Testis (tissue), 3 donors: Measurements from ENCODE around the gene MS4A6A. TPM values are rescaled to one million over a fixed set of nuclear protein-coding genes. Genes with fewer than 3 reads are reported as not detected.

ENCODE experiments used
- DNase-seq: peaks from one replicate; pipeline ENCODE4 v3.0.0-alpha.2; 2019
- H3K27ac ChIP-seq, 2 donors: fragments of 200-600 bp; sonication (generic); one replicate each; pipeline ENCODE4 v1.5.1; 2019
- H3K27me3 ChIP-seq: fragments of 200-600 bp; sonication (generic); one replicate; pipeline ENCODE4 v1.5.1; 2019
- H3K36me3 ChIP-seq: fragments of 200-600 bp; sonication (generic); one replicate; pipeline ENCODE4 v1.5.1; 2017; ENCODE audit warnings: low read depth; ENCODE audit errors: missing control alignments
- H3K4me1 ChIP-seq: fragments of 200-600 bp; sonication (generic); one replicate; pipeline ENCODE4 v1.5.1; 2019
- H3K4me3 ChIP-seq, 2 donors: fragments of 200-600 bp; sonication (generic); one replicate each; pipeline ENCODE4 v1.5.1; 2017 to 2019
- H3K9me3 ChIP-seq: fragments of 200-600 bp; sonication (generic); one replicate; pipeline ENCODE4 v1.5.1; 2017
- CTCF ChIP-seq, 3 experiments: fragments of 450-650 bp in 2 of 3; fragments of 200-600 bp in 1 of 3; sonication (generic) in 1 of 3; IDR thresholded peaks; one replicate each; pipeline ENCODE4 v1.5.1; 2016 to 2019; ENCODE audit warnings: antibody characterized with exemption in 3 of 3, mild to moderate bottlenecking in 2 of 3, moderate library complexity in 1 of 3
- POLR2A ChIP-seq: fragments of 450-650 bp; IDR thresholded peaks from one replicate; pipeline ENCODE4 v1.6.1; 2017; ENCODE audit warnings: antibody characterized with exemption, mild to moderate bottlenecking, moderate library complexity
- WGBS, 2 donors: methylation state at CpG; one replicate each; pipeline ENCODE4 v1.1.5; 2018; 5-methylcytosine and 5-hydroxymethylcytosine counted together
- intact Hi-C: fragments of 100-400 bp; cut with DNase I; formaldehyde crosslinking; loops from one replicate; pipeline ENCODE4 v1.15.1; 2023; ENCODE audit warnings: low total_unique reads
- polyA plus RNA-seq: library from polyadenylated mRNA; stranded (reverse); fragments of 350-450 nt; fragmentation: Illumina TruSeq; extraction: RNeasy Lipid Tissue Mini Kit (QIAGEN cat#74804); gene quantifications from one replicate; pipeline ENCODE4 v1.2.3, GENCODE V29; 2014; ENCODE audit warnings: low read depth, low replicate concordance; ENCODE audit not compliant: insufficient read depth
- total RNA-seq, 2 donors: library from RNA; depleted of rRNA; stranded (reverse); fragments of >200 nt; gene quantifications; one replicate each; pipeline ENCODE4 v1.2.3, GENCODE V29; 2016

Gene MS4A6A
- total and polyA plus RNA-seq, 3 donors from 2014 or later, result 6.1 to 49.5 (median 21.6) TPM

DNA sequence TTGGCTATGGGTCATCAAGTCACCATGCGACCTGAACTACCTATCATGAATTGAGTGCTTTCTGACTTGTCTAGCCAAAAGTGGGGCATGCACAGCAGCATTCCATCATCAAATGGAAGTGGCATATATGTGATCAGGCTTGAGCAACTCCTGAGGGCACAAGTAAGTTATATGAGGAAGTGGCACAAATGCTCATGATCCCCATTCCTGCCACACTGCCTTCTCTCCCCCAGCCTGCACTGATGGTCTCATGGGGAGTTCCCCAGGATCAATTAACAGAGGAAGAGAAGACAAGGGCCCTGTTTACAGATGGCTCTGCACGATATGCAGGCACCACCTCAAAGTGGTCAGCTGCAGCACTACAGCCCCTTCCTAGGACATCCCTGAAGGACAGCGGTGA lies 38.3 kb upstream of the MS4A6A start:
- no peaks in the 10 kb centered on the region for H3K4me1 ChIP-seq
- H3K27me3 ChIP-seq, result no peaks in the 10 kb centered on the region
- no peak for DNase-seq
- H3K4me3 ChIP-seq, result no peak overlapping the region
- H3K36me3 ChIP-seq, result no peaks in the 10 kb centered on the region
- WGBS, 2 donors, result 88 to 100% methylated on average over 1 to 3 of the region's 3 CpGs
- no peak for TF ChIP-seq CTCF (IDR thresholded peaks at IDR 0.05)
- TF ChIP-seq POLR2A, result no peak
- no peak overlapping the region for H3K27ac ChIP-seq
- intact Hi-C loops, result no loop called here
- H3K9me3 ChIP-seq, result no peaks in the 10 kb centered on the region

- no peaks in the 10 kb centered on the region for H3K36me3 ChIP-seq
- TF ChIP-seq POLR2A, result no peak
- TF ChIP-seq CTCF (IDR thresholded peaks at IDR 0.05), result no peak
- H3K4me3 ChIP-seq, result no peak overlapping the region
- H3K27me3 ChIP-seq, result no peaks in the 10 kb centered on the region
- no peaks in the 10 kb centered on the region for H3K4me1 ChIP-seq
- no peaks in the 10 kb centered on the region for H3K9me3 ChIP-seq
- whole genome bisulfite sequencing, 2 donors, result 84% methylated on average over 1 of the region's 1 CpG
- intact Hi-C loops, result no loop called here
- no peak for DNase-seq
- no peak overlapping the region for H3K27ac ChIP-seq
Observed at GRCh38 chr11:60214386-60214785, 31.5 kb upstream of the MS4A6A start.

GRCh38 chr11:60211206-60211605 lies 28.3 kb upstream of the MS4A6A start:
- H3K27me3 ChIP-seq, result no peaks in the 10 kb centered on the region
- no peaks in the 10 kb centered on the region for H3K36me3 ChIP-seq
- DNase-seq, result no peak
- no peak for TF ChIP-seq CTCF (IDR thresholded peaks at IDR 0.05)
- no peak for TF ChIP-seq POLR2A
- 74 to 85% methylated on average over 4 of the region's 4 CpGs for WGBS, 2 donors
- no peaks in the 10 kb centered on the region for H3K4me1 ChIP-seq
- H3K27ac ChIP-seq, result no peak overlapping the region
- H3K4me3 ChIP-seq, result no peak overlapping the region
- intact Hi-C loops, result no loop called here
- no peaks in the 10 kb centered on the region for H3K9me3 ChIP-seq

DNA sequence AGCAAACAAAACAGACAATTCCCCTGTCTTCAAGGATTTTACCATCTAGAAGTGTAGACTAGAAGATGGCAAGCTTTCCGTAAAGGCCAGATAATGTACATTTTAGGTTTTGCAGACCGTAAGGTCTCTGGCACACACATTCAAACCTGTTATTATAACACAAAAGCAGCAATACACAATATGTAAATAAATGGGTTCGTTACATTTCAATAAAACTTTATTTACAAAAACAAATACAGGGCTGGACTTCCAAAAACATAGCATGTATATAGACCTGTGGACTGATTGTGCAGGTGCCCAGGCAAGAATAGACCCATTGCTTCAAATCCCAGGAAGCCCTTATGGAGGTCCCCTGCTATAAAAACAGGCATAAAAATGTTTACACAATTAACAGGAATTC lies 27.1 kb upstream of the MS4A6A start:
- Histone ChIP-seq H3K4me1 (no peaks in the 10 kb centered on the region), H3K27me3 (no peaks in the 10 kb centered on the region), H3K36me3 (no peaks in the 10 kb centered on the region), H3K27ac (no peak overlapping the region), H3K4me3 (no peak overlapping the region), H3K9me3 (no peaks in the 10 kb centered on the region)
- TF ChIP-seq CTCF (IDR thresholded peaks at IDR 0.05), result no peak
- no peak for TF ChIP-seq POLR2A
- no peak for DNase-seq
- 93 to 95% methylated on average over 3 of the region's 3 CpGs for WGBS, 2 donors
- intact Hi-C loops, result no loop called here

GRCh38 chr11:60208951-60209350 lies 26.1 kb upstream of the MS4A6A start:
- intact Hi-C loops, result no loop called here
- H3K27ac ChIP-seq, result no peak overlapping the region
- no peaks in the 10 kb centered on the region for H3K27me3 ChIP-seq
- no peak overlapping the region for H3K4me3 ChIP-seq
- no peaks in the 10 kb centered on the region for H3K36me3 ChIP-seq
- WGBS, 2 donors, result 61 to 71% methylated on average over 1 of the region's 1 CpG
- H3K9me3 ChIP-seq, result no peaks in the 10 kb centered on the region
- H3K4me1 ChIP-seq, result no peaks in the 10 kb centered on the region
- TF ChIP-seq POLR2A, result no peak
- no peak for DNase-seq
